HG03066 (cell line): ENCODE results near the gene TARBP2.

Experiments
- ATAC-seq: cut with Tn5 transposase; IDR thresholded peaks from one replicate; pipeline ENCODE4 v1.9.1; 2021; ENCODE audit warnings: low read depth; ENCODE audit not compliant: unreplicated experiment

TARBP2 gene

GRCh38 chr12:53551889-53552291, 50.8 kb downstream of the TARBP2 start:
- no peak for ATAC-seq

- ATAC-seq, result no peak
These were observed 51.6 kb downstream of the TARBP2 start for GRCh38 chr12:53552361-53553327.
